GM12874 (cell line): ENCODE measurements around the gene ADGRE1.

Source experiments
- CTCF ChIP-seq: IDR thresholded peaks from 2 replicates; pipeline ENCODE4 v1.5.1; 2011; ENCODE audit warnings: low read depth, mild to moderate bottlenecking, control low read depth, low read length, moderate library complexity; ENCODE audit not compliant: insufficient read depth

ADGRE1 gene

GRCh38 chr19:6887316-6887715 lies at the start of gene ADGRE1:
Gene ADGRE1 (plus strand): TSS chr19:6887579. CDS start chr19:6887609, 30 bp downstream.
- TF ChIP-seq CTCF, result no peak

GRCh38 chr19:6838062-6838655 lies 49.2 kb upstream of the ADGRE1 start:
- TF ChIP-seq CTCF, result no peak

GRCh38 chr19:6842871-6843607 lies 44.3 kb upstream of the ADGRE1 start:
- no peak for TF ChIP-seq CTCF

GRCh38 chr19:6847828-6848200 lies 39.6 kb upstream of the ADGRE1 start:
- TF ChIP-seq CTCF, result no peak

GRCh38 chr19:6848986-6849385 lies 38.4 kb upstream of the ADGRE1 start:
- TF ChIP-seq CTCF, result no peak

GRCh38 chr19:6849876-6850275 lies 37.5 kb upstream of the ADGRE1 start:
- TF ChIP-seq CTCF, result no peak

GRCh38 chr19:6851359-6851758 lies 36.0 kb upstream of the ADGRE1 start:
- no peak for TF ChIP-seq CTCF
